SK-N-SH (cell line): ENCODE results near the gene CCDC171. TPM values are rescaled to one million over a fixed set of nuclear protein-coding genes. Genes with fewer than 3 reads are reported as not detected.

Source experiments
- CTCF ChIA-PET: fragments of 300-600, 350-600 bp; formaldehyde crosslinking; extraction: SDS; loops from one replicate; lab custom pipeline; 2021; lab: Yijun Ruan, JAX
- POLR2A ChIA-PET: fragments of 350-600 bp; sonication (Branson Sonifier 250); formaldehyde crosslinking; extraction: SDS; loops from one replicate; lab custom pipeline; 2020; ENCODE audit warnings: antibody characterized with exemption, inconsistent platforms; lab: Yijun Ruan, JAX
- DNase-seq: peaks from one replicate; pipeline ENCODE4 v3.0.0; 2012
- H2AFZ ChIP-seq: fragments of 200-600 bp; sonication (generic); 2 replicates; pipeline ENCODE4 v1.8.1; 2016; ENCODE audit warnings: antibody characterized with exemption, mild to moderate bottlenecking, low read depth
- H3F3A ChIP-seq: fragments of 200-600 bp; sonication (generic); replicated peaks from 2 replicates; pipeline ENCODE3; 2016; ENCODE audit warnings: antibody characterized with exemption, mild to moderate bottlenecking; ENCODE audit not compliant: insufficient read depth
- H3K27ac ChIP-seq, 2 experiments: fragments of 200-500 bp in 1 of 2; fragments of 200-600 bp in 1 of 2; sonication (Bioruptor generic) in 1 of 2; sonication (generic), shearing (Covaris generic) in 1 of 2; 2 replicates each; pipeline versions ENCODE4 v1.5.1 to v1.6.1; 2014 to 2016; ENCODE audit warnings: low read depth in 2 of 2, inconsistent platforms in 1 of 2, low read length in 1 of 2, mild to moderate bottlenecking in 1 of 2, mixed read lengths in 1 of 2
- H3K27me3 ChIP-seq: fragments of 200-600 bp; sonication (generic), shearing (Covaris generic); 2 replicates; pipeline ENCODE4 v1.6.1; 2016; ENCODE audit warnings: mixed run types; ENCODE audit not compliant: insufficient read depth
- H3K36me3 ChIP-seq, 2 experiments: fragments of 200-500 bp in 1 of 2; fragments of 200-600 bp in 1 of 2; sonication (Bioruptor generic) in 1 of 2; sonication (generic) in 1 of 2; replicated peaks in 1 of 2; 2 replicates each; pipeline versions ENCODE3 to v1.5.1; 2014 to 2016; ENCODE audit warnings: low read length in 1 of 2, mild to moderate bottlenecking in 1 of 2; ENCODE audit not compliant: insufficient read depth in 2 of 2, control insufficient read depth in 1 of 2
- H3K4me1 ChIP-seq, 2 experiments: fragments of 200-500 bp in 1 of 2; fragments of 200-600 bp in 1 of 2; sonication (Bioruptor generic) in 1 of 2; sonication (generic), shearing (Covaris generic) in 1 of 2; 2 replicates each; pipeline versions ENCODE4 v1.5.1 to v1.6.1; 2014 to 2016; ENCODE audit warnings: low read depth in 1 of 2, low read length in 1 of 2, mixed run types in 1 of 2; ENCODE audit not compliant: insufficient read depth in 2 of 2, control insufficient read depth in 1 of 2
- H3K4me2 ChIP-seq: fragments of 200-600 bp; sonication (generic), shearing (Covaris generic); 2 replicates; pipeline ENCODE4 v1.6.1; 2017; ENCODE audit warnings: mixed run types
- H3K4me3 ChIP-seq, 2 experiments: fragments of 200-500 bp in 1 of 2; fragments of 200-600 bp in 1 of 2; sonication (Bioruptor generic) in 1 of 2; sonication (generic), shearing (Covaris generic) in 1 of 2; 2 replicates each; pipeline versions ENCODE4 v1.5.1 to v1.8.1; 2014 to 2016; ENCODE audit warnings: low read depth in 2 of 2, inconsistent platforms in 1 of 2, low read length in 1 of 2, mild to moderate bottlenecking in 1 of 2, mixed read lengths in 1 of 2, moderate library complexity in 1 of 2
- H3K79me2 ChIP-seq: fragments of 200-600 bp; sonication (generic); 2 replicates; pipeline ENCODE4 v1.8.1; 2017; ENCODE audit warnings: mild to moderate bottlenecking; ENCODE audit not compliant: insufficient read depth
- H3K9ac ChIP-seq: fragments of 200-600 bp; sonication (generic); 2 replicates; pipeline ENCODE4 v1.6.1; 2017; ENCODE audit warnings: mixed run types
- H3K9me2 ChIP-seq: fragments of 200-600 bp; sonication (generic); 2 replicates; pipeline ENCODE4 v1.6.1; 2017; ENCODE audit warnings: mixed run types
- H3K9me3 ChIP-seq: fragments of 200-600 bp; sonication (generic); 2 replicates; pipeline ENCODE4 v1.6.1; 2017; ENCODE audit warnings: mixed run types, mild to moderate bottlenecking, moderate library complexity
- H4K20me1 ChIP-seq: fragments of 200-600 bp; sonication (generic); 2 replicates; pipeline ENCODE4 v1.6.1; 2017; ENCODE audit warnings: mild to moderate bottlenecking, mixed run types; ENCODE audit not compliant: insufficient read depth
- CTCF ChIP-seq: fragments of 200-600 bp; sonication (generic); IDR thresholded peaks from 2 replicates; pipeline ENCODE4 v1.6.1; 2017; ENCODE audit warnings: antibody characterized with exemption, mild to moderate bottlenecking, moderate library complexity
- ELF1 ChIP-seq: IDR thresholded peaks from 2 replicates; pipeline ENCODE4 v1.4.0; 2012
- EP300 ChIP-seq, 2 experiments: IDR thresholded peaks; 2 replicates each; pipeline versions ENCODE4 v1.4.0 to v1.6.1; 2012; ENCODE audit warnings: borderline replicate concordance in 1 of 2, low read depth in 1 of 2, low read length in 1 of 2
- FOXJ3 ChIP-seq: sonication (generic); formaldehyde crosslinking; IDR thresholded peaks from 2 replicates; pipeline ENCODE4 v1.5.1; 2020; ENCODE audit warnings: mild to moderate bottlenecking, missing genetic modification reagents
- JUND ChIP-seq: IDR thresholded peaks from 2 replicates; pipeline ENCODE4 v1.4.0; 2012
- MAX ChIP-seq: IDR thresholded peaks from 2 replicates; pipeline ENCODE4 v1.4.0; 2012; ENCODE audit warnings: low read depth
- NFIC ChIP-seq: IDR thresholded peaks from 2 replicates; pipeline ENCODE4 v1.4.0; 2012; ENCODE audit warnings: borderline replicate concordance
- NRF1 ChIP-seq: IDR thresholded peaks from 2 replicates; pipeline ENCODE4 v1.6.1; 2012; ENCODE audit warnings: low read depth, mild to moderate bottlenecking, low read length
- PBX3 ChIP-seq: IDR thresholded peaks from 2 replicates; pipeline ENCODE4; 2012
- RAD21 ChIP-seq: IDR thresholded peaks from 2 replicates; pipeline ENCODE4 v1.6.1; 2012; ENCODE audit warnings: mild to moderate bottlenecking, low read length
- RCOR1 ChIP-seq: fragments of 150-350 bp; IDR thresholded peaks from 2 replicates; pipeline ENCODE4 v1.6.1; 2017; ENCODE audit warnings: antibody characterized with exemption, low read length
- REST ChIP-seq: IDR thresholded peaks from 2 replicates; pipeline ENCODE4 v1.6.1; 2012; ENCODE audit warnings: mild to moderate bottlenecking, low read depth, low read length, moderate library complexity
- RFX5 ChIP-seq: IDR thresholded peaks from 2 replicates; pipeline ENCODE4 v1.6.1; 2012; ENCODE audit warnings: mild to moderate bottlenecking, improper control_type of control experiment, low read length
- RXRA ChIP-seq: IDR thresholded peaks from 2 replicates; pipeline ENCODE4 v1.4.0; 2012; ENCODE audit warnings: low read depth, mild to moderate bottlenecking, borderline replicate concordance
- TAF1 ChIP-seq: IDR thresholded peaks from 2 replicates; pipeline ENCODE4 v1.6.1; 2012; ENCODE audit warnings: low read depth, mild to moderate bottlenecking, low read length, moderate library complexity, borderline replicate concordance
- TCF12 ChIP-seq: IDR thresholded peaks from 2 replicates; pipeline ENCODE4 v1.4.0; 2012
- ZBTB33 ChIP-seq: IDR thresholded peaks from 2 replicates; pipeline ENCODE4 v1.4.0; 2012; ENCODE audit warnings: low read depth, borderline replicate concordance
- WGBS: methylation state at CpG from one replicate; pipeline ENCODE4 v1.1.6; 2017; ENCODE audit warnings: low lambda C conversion rate; 5-methylcytosine and 5-hydroxymethylcytosine counted together
- polyA plus RNA-seq, 3 experiments: library from polyadenylated mRNA; depleted of rRNA; stranded (reverse); fragments of >200 nt; gene quantifications; 2 replicates each; pipeline ENCODE4 v1.2.3, GENCODE V29; 2012

CCDC171 gene
- polyA plus RNA-seq, 1 of the 3 experiments (the other 2 are of a cell fraction) = 0.54 TPM

- TF ChIP-seq JUND (no peak), RCOR1 (no peak)
- Histone ChIP-seq H3K9me3 (no peaks in the 10 kb centered on the region), H3K4me3 (no peak overlapping the region), H4K20me1 (no peaks in the 10 kb centered on the region), H3K36me3 (no peaks in the 10 kb centered on the region), H3F3A (peaks cover 15% of the 10 kb centered on the region), H3K9me2 (no peaks in the 10 kb centered on the region), H3K4me1 (peaks cover 0 to 3% of the 10 kb centered on the region in 2 experiments; a peak in 2 of 4 replicates), H3K79me2 (no peaks in the 10 kb centered on the region), H3K9ac (no peak overlapping the region), H3K27ac (no peak overlapping the region), H2AFZ (no peak overlapping the region), H3K27me3 (no peaks in the 10 kb centered on the region), H3K4me2 (no peak overlapping the region)
- no peak for DNase-seq
- ChIA-PET CTCF (no interaction called here), POLR2A (no interaction called here)
- WGBS = 92% methylated on average over 6 of the region's 6 CpGs
Measured at GRCh38 chr9:15736569-15736968, 183.7 kb downstream of the CCDC171 start.

- Histone ChIP-seq H3K4me3 (no peak overlapping the region), H3K4me1 (peaks cover 0 to 3% of the 10 kb centered on the region in 2 experiments; a peak in 2 of 4 replicates), H3K27me3 (no peaks in the 10 kb centered on the region), H3K36me3 (no peaks in the 10 kb centered on the region), H3K27ac (no peak overlapping the region), H3K79me2 (no peaks in the 10 kb centered on the region), H4K20me1 (no peaks in the 10 kb centered on the region), H3K9ac (no peak overlapping the region), H2AFZ (no peak overlapping the region), H3K9me2 (no peaks in the 10 kb centered on the region), H3K4me2 (no peak overlapping the region), H3F3A (peaks cover 15% of the 10 kb centered on the region), H3K9me3 (no peaks in the 10 kb centered on the region)
- TF ChIP-seq PBX3 (no peak), REST (no peak), MAX (no peak), RAD21 (no peak), JUND (no peak), FOXJ3 (CRISPR knock-in tag) (no peak), ZBTB33 (no peak), NFIC (no peak), RXRA (no peak), RFX5 (no peak), ELF1 (no peak), TCF12 (no peak), NRF1 (no peak), CTCF (no peak), EP300 (IDR thresholded peaks at IDR 0.05; ENCODE audit: borderline replicate concordance in 1 of 2, low read depth in 1 of 2, low read length in 1 of 2) (no peak), TAF1 (no peak)
- 70% methylated on average over 1 of the region's 1 CpG for WGBS
- DNase-seq = no peak
- POLR2A ChIA-PET = no interaction called here
- CTCF ChIA-PET = no interaction called here
Measured at GRCh38 chr9:15738011-15738410, 185.2 kb downstream of the CCDC171 start.
